GM19023 (cell line): ENCODE data around the gene TRERF1.

Experiments
- ATAC-seq: cut with Tn5 transposase; IDR thresholded peaks from one replicate; pipeline ENCODE4 v1.9.1; 2021; ENCODE audit warnings: mild to moderate bottlenecking, moderate library complexity; ENCODE audit not compliant: unreplicated experiment

Gene TRERF1

DNA sequence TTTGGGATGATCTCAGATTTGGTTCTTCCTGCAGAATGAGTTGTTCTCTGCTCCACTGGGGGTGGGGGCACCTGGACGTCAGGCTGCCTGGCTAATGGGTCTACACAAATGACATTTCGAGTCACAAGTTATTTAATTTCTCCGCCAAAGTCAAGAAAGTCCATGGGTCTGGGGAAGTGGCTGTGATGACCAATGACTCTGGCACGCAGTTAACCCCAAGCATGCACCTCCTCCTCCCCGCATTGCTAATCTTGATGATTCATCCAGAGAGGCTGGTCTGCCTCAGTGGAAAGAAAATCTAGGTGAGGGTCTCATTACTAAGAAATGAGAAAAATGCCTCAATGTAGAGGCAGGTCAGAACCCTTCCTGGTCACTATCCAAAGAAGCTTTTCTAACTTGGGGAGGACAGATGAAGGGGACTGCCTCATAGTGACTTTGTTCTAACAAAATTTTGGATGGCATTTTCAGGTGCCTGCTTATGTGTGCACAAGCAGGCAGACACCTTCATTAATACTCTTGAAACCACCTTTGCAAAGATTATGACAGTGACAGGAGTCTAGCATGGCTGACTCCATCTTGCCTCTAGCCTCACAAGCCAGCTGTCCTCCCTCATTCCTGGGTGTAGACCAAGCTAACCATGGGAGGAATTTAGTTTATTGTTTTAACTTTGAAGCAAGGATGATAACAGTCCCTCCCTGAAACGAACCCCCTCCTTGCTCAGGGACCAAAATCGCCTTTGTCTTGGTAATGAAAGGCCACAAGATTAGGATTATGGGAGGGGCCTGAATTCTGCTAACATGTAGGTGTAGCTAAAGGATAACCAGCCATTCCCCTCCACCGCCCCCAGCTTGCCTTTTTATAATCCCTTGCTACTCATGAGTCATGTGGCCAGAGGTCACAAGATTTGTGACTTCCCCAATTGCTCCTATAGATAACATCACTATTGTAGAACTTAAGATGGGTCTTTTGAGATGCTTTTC is 135.4 kb downstream of the TRERF1 start:
- no peak for ATAC-seq

DNA sequence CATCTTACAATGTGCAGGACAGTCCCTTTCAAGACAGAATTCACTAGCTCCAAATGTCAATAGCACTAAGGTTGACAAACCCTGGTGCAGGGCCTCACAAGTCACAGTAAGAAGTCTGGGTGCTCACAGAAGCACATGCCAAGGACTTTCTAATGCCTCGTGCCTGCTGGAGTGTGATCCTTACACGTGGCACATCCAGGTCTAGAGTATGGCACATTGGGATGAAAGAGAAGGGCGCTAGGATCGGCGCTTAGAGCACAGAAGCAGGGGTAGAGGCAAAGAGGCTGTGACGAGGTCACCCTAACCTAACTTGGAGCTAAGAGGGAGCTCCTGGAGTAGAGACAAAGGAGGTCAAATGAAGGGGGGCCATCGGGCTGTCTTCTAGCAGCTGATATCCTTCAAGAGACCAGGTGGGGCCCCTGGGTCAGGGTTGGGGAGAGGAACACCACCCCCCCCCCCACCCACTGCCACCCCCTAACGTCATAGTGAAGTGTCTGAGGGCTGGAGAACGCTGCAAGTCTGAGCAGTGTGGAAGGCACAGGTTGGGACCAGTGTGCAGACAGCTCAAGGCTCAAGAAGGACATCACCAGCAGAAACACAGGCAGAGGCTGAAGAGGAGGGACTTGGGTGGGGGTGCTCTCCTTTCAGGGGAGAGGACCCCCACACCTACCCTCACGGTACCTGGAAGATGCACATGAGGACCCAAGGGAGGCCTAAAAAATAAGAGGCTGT is 136.3 kb downstream of the TRERF1 start:
- no peak for ATAC-seq

DNA sequence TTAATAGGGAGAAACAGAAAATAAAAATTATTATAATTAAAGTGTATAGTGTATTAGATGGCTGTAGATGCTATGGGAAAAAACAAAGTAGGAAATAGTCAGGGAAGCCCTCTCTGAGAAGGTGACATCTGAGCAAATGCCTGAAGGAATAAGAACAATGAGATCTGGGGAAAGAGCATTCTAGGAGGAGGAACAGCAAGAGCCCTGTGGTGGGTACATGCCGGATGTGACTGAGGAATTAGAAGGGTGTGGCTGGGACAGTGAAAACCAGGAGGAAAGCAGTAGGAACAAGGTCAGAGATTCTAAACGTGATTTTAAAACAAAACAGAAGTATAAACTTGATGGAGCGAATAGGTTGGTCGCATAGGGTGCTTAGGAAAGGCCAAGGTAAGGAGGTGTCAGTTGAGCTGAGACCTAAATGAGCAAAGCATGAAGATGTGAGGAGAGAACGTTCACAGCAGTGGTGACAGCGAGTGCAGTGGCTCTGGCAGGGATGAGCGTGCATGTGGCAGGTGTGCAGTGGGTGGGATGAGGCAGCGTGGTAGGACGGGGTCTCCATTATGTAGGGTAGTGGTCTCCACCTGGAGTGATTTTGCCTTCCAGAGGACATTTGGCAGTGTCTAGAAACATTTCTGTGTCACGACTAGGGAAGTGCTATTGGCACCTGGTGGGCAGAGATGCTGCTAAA is 137.0 kb downstream of the TRERF1 start:
- no peak for ATAC-seq

DNA sequence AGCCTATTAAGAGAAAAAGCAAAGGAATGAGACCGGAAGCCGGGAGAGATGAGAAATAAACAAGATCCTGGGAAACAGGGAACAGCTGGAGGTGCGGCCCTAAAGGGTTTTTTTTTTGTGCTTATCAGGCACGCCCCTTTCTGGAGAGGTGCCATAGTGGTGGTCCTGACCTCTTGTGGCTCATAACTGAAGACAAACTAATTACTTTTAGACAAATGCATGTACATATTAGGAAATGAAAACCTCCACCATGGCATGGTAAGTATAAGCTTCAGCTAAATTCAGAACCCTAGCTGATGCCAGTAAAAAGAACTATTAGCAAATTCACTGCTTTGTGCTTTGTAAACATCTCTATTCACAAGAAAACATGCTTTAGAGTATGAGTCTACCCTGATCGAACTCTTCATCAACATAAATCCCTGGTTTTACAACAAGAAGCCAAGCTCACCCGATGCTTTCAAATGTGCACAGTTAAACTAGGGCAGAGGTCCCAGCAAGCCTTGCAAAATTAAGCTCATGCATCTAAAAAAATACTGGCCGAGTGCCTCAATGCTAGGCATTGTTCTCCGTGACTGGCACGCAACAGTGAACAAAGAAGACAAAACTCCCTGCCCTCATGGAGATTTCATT is 137.7 kb downstream of the TRERF1 start:
- ATAC-seq, result no peak

DNA sequence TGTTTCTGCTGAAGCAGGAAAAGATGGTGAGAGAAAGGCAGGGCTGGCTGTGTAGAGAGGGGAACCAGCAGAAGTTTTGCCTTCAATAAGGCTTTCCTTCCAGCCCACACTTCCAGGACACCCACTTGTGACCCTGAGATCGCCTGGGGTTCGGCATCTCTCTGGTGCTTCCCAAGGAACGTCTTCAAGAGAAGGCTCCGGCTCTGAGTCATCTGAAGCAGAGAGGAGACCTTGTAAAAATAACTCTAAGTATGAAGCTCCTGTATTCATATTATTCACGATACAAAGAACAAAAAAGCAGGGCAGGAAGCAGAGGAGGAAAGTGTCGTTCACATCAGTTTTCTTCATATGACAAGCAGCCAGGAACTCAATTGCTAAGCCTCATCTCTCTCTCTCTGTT is 138.7 kb downstream of the TRERF1 start:
- ATAC-seq, result no peak

DNA sequence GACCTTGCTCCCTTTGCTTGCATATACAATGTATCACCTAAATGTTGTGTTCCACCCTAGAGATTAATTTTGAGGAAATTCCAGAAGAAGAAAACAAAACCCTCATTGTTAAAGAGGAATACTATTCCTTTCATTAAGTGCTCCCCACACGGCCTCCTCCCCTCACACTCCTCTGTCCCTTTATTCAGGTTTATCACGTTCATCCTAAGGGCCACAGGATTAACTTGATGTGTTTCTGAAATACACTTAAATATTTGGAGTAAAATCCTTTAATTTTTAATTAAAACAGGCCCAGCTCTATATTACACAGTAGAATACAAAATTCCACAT is 144.6 kb downstream of the TRERF1 start:
- ATAC-seq, result no peak

DNA sequence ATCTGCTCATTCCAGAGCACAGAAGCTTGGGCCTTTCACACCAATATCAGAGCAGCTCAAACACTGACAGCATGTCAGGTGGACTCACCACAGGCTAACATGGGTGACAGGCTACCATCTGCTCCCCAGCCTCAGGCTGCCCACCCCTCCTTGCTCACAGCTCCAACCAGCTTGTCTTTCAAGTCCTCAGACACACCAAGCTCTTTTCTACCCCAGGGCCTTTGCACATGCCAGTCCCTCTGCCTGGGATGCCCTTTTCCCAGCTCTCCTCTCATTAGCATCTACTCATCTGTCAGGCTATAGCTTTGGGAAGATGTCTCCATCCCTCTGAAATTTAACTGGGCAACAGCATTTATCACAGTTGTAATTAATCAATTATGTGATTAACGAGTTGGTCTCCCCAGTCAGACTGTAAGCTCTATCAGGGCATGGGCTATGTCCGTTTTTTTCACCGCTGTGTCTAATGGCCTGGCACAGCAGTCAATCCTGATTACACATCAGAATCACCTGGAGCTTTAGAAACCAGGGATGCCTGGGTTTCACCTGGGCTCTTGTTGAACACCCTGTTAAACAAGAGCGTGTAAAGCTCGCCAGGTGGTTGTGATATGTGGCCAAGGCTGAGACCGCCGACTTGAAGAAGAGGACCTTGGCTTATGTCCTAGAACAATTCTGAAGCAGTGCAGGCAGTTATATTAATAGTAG is 145.1 kb downstream of the TRERF1 start:
- ATAC-seq, result no peak

DNA sequence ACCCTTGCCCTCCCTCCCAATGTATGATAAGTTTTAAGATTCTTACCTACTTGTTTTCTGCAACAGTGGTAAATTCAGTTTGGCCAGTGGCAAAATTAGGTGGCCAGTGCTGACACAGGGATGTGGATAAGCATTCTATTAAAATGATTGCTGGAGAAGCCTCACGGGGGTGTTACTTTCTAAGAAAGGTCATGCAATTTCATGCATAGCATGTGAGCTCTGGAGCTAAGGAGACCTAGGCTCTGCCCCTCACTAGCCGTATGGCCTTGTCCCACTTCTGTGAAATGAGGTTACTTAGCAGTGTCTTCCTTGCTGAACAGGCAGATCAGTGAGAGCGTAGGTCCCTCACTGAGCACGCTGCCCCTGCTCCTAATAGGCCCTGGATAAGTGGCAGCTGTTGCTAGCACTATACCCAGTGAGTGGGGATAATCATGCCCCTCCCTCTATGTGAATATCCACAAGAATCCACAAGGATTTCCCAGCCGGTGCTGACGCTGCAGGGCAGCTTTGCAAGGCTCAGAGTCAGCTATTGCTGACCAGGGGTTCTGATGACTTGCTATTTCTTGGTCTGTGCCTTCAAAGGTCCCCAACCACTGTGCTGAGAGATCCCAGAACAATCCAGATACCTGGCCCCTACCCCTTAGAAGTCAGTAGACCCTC is 147.5 kb downstream of the TRERF1 start:
- no peak for ATAC-seq

DNA sequence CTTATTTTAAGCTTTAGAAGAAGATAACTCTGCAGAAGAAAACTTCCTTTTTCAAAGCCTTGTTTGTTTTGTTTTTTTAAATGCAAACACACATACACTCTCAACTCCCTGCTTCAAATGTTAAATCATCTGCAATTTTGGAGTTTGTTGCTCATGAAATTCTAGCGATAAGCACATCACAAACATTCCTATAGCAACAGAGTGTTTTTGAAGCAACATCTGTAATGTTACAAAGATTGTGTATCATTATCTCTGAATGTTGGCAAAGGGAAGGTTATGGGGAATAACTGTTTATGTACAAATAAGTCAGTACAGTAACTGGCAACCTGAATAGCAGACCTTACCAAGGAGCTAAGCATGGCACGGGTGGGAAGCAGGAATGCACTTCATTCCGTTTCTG is 149.3 kb downstream of the TRERF1 start:
- no peak for ATAC-seq

DNA sequence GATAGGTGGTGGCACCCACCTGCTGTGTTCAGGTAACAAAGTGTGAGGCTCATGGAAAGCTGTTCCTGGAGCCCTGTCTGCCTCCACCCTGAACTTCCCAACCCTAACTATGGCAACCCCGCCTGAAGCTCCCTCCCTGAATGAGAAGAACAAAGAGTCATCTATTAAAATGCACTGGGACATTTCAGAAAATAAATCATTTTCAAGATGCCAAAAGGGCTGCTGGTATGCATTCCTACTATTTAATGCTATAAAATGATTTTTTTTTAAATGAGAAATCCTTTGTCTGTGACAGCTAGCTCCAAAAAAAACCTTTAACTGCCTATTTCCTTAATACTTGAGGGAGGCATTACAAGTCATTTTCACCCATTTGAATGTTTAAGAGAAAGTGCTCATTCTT is 149.7 kb downstream of the TRERF1 start:
- no peak for ATAC-seq

DNA sequence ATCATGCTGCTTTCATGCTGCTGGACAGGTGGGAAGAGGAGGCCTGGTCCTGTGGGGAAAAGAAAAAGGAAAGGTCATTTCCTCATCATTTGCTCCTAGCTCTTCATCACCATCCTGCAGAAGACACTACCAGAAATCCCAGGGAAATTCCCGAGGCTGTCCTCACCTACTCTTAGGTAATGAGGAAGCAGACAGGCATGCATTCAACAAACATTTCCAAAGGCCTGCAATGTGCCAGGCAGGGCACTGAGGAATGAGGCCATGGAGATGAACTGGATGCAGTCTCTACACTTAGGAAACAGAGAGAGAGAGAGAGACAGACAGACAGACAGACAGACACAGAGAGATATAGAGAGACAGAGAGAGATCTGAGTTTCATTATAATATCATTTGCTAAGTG is 151.0 kb downstream of the TRERF1 start:
- no peak for ATAC-seq

DNA sequence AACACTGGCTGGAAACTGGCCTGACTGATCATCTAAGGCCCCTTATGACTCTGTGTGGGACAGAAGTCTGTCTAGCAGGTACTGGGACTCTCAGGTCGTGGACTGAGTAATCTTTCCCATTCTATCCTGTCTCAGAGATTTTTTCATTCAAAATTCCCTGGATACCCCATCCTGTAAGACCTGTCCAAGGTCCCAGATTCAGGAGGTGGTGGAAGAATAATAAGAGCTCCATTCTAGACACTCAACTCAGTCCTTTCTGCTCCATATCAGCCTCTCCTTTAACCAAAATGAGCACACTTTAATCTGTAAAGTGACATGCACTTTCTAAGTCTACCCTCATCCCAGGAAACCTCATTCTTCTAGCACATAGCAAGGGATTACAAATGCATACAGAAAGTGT is 151.5 kb downstream of the TRERF1 start:
- no peak for ATAC-seq

DNA sequence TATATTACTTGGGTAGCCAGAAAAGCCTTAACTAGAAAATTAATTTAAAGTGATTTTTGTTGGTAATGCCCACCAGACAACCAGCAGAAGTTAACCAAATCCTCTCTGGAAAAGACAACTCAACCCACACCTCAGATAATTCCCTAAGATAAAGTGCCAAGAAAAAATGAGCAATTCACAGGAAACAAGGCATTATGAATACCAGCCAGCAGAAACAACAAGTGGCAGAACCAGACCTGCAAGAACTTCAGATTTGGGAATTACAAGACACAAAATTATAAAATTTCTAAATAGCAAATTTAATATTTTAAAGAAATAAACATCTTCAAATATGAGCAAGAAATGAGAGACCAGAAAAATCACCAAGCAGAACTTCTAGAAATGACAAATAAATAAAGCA is 154.1 kb downstream of the TRERF1 start:
- ATAC-seq, result no peak

DNA sequence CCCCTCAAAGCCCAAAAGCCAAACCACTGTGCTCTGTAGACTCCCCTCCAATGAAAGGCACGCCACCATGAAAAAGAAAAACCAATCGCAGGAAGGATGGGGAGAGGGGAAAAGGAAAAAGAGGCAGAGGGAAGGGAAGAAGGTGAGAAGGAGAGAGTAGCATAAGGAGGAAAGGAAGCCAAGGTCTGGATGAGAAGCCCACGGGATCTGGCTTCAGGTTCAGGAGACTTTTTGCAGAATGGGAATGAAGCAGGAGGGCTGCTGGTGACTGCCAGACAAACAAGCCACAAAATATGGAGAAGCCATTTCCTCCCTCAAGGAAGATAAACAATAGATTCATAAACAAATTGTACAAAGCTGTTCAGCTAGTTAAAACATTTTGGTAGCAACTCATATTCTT is 155.1 kb downstream of the TRERF1 start:
- no peak for ATAC-seq

DNA sequence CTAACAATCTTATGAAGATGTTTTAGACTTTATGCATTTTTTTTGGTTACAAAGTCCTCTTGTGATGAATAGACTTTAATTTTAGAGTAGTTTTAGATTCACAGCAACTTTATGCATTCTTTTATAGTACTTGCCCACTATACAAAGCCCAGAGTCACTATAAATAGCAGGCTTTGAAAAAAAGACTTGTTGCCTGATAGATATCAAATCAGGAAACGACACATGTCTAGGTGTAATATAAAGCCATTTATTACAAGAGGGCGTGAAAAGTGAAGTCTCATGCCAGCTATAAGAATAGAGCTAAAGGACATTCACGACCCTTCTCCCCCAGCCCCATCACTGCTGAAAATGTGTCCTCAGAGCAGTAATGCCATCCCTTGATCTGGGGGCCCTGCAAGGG is 156.0 kb downstream of the TRERF1 start:
- no peak for ATAC-seq

DNA sequence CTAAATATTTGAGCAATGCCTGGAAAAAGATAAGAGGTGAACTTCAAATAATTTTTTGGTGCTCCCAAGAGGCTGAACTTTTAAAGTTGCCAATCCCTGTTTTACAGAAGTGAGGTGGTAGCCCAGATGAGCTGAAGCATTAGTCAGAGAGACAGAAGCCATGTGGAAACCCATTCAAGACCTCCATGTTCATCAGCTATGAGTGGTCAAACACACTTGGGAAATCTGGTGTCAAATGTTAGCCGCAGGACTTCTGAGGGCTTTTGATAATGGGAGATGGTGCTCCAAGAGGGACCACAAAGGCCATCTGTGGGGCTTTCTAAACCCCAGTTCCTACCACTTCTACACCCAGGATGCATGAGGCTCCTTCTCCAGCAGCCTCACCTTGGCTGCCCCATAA is 156.5 kb downstream of the TRERF1 start:
- no peak for ATAC-seq

DNA sequence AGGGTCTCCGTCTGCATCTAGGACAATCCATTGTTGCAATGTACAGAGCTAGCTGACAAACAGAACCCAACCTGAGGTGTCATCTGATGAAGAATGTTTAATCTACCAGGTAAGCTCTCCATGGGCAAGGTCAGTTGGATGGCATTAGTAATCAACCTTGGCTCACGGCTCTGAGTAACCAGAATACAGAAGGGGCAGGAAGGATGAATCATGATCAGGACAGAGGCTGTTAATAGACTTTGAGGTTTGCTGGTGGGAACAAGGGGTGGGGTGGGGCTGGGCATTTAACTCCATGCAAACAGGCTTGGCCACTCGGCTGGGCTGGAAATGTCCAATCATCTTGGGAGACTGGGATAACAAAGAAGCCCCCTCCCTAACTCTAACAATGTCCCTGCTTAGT is 157.0 kb downstream of the TRERF1 start:
- no peak for ATAC-seq

DNA sequence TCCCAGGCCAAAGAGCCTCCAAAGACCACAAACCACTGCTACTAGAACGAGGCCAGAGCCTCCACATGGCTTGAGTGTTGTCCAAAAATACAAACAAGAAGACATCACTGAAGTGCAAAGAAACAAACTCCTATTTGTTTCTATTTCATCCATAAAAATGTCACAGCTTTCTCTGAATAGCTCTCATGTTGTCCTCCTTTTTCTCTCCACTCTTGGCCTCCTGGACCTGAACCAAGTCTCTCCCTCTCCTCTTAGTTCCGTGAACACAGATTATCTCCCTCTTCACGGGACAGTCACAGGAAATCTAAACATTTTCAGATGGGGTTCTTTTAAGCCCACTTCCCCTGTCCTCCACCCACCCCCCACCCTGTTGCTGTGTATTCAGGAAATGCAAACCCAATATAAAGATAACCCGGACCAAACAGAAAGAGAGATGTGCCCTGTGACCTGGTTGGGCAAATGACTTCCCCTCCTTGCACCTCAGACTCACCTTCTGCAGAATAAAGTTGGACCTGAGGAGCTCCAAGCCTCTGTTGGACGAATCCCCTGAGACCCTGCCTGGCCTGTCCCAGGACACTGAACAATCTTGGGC is 158.2 kb downstream of the TRERF1 start:
- no peak for ATAC-seq

DNA sequence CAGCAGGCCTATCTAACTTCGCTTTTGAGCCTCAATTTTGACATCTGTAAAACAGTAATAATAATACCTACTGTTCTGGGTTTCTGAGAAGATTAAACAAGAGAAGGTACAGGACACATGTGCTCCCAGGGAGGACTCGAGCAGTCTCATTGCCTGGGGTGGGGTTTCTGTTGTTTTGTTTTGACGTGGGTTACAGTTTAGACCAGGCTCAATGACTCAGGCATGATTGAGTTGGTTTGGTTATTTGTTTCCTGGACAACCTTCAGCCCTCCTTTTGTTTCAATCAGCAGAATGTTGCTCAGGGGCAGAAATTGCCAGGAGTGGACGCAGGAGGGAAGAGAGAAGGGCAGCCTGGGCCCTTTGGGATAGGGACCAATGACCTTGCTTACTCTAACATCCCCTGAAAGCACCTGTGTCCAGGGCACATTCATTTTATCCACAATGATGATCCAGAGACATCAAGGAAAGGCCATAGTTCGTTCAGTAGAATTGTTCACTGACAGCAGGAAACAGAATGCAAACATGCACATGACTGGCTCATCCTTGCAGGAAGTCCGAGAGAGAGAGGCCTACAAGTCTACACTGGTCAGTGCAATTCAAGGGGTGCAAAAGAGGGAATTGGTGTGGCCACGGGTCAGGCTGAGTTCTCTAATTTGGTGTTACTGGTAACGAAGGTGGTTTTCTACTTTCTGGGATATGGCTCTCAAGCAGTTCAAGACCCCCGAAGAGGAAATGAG is 159.6 kb downstream of the TRERF1 start:
- no peak for ATAC-seq
